Hippocampal formation (tissue), 2 donors: ENCODE data around the gene EXOC6B.

Experiments
- DNase-seq, 2 donors: peaks; one replicate each; lab custom pipeline; 2025; lab: John Stamatoyannopoulos, UW

Gene EXOC6B

GRCh38 chr2:72166279-72166678 lies 659.6 kb downstream of the EXOC6B start:
- no peak for DNase-seq

- no peak for DNase-seq
Observed at GRCh38 chr2:72165792-72166191, 660.0 kb downstream of the EXOC6B start.

GRCh38 chr2:72162574-72162973 lies 663.3 kb downstream of the EXOC6B start:
- DNase-seq: no peak

GRCh38 chr2:72159211-72159993 lies 666.4 kb downstream of the EXOC6B start:
- DNase-seq: no peak

- DNase-seq: no peak
Observed at GRCh38 chr2:72157871-72158771, 667.7 kb downstream of the EXOC6B start.

GRCh38 chr2:72156872-72157271 lies 669.0 kb downstream of the EXOC6B start:
- no peak for DNase-seq

GRCh38 chr2:72155737-72156136 lies 670.1 kb downstream of the EXOC6B start:
- no peak for DNase-seq

GRCh38 chr2:72155151-72155550 lies 670.7 kb downstream of the EXOC6B start:
- no peak for DNase-seq

GRCh38 chr2:72154386-72154975 lies 671.4 kb downstream of the EXOC6B start:
- DNase-seq: no peak

GRCh38 chr2:72153924-72154323 lies 671.9 kb downstream of the EXOC6B start:
- no peak for DNase-seq

GRCh38 chr2:72153026-72153791 lies 672.6 kb downstream of the EXOC6B start:
- no peak for DNase-seq

GRCh38 chr2:72150861-72151356 lies 674.9 kb downstream of the EXOC6B start:
- no peak for DNase-seq

- DNase-seq: peak; percentile 70 to 72
Observed at GRCh38 chr2:72150157-72150860, 675.5 kb downstream of the EXOC6B start.

GRCh38 chr2:72149556-72150156 lies 676.2 kb downstream of the EXOC6B start:
- DNase-seq: no peak

GRCh38 chr2:72148837-72149555 lies 676.8 kb downstream of the EXOC6B start:
- DNase-seq: peak; percentile 28 to 48

GRCh38 chr2:72148003-72148836 lies 677.6 kb downstream of the EXOC6B start:
- no peak for DNase-seq

- DNase-seq: peak in 1 of 2 donors; percentile 41
Observed at GRCh38 chr2:72147303-72147971, 678.4 kb downstream of the EXOC6B start, which contains the start of gene CYP26B1. Gene CYP26B1, minus strand, starts transcription at chr2:72147862. Its CDS starts 28 bp downstream, at chr2:72147834.
